HepG2 (cell line): Measurements from ENCODE around the gene TSHZ1. TPM values are rescaled to one million over a fixed set of nuclear protein-coding genes. Genes with fewer than 3 reads are reported as not detected.

ENCODE experiments used
- AHR ChIP-seq: IDR thresholded peaks from 2 replicates; pipeline ENCODE4 v1.6.1; 2018; ENCODE audit warnings: missing genetic modification reagents, missing compliant biosample characterization
- ASH2L ChIP-seq: fragments of 300-600, 200-600 bp; sonication (generic); IDR thresholded peaks from 2 replicates; pipeline ENCODE4 v1.7.0; 2017; ENCODE audit warnings: low read depth, mild to moderate bottlenecking, moderate library complexity, mixed read lengths, low read length; ENCODE audit not compliant: insufficient read length
- CBX5 ChIP-seq: sonication (generic); formaldehyde crosslinking; IDR thresholded peaks from 2 replicates; pipeline ENCODE4 v1.4.0; 2020; ENCODE audit warnings: missing genetic modification reagents, borderline replicate concordance
- CEBPZ ChIP-seq: IDR thresholded peaks from 2 replicates; pipeline ENCODE4 v1.6.1; 2012; ENCODE audit warnings: low read length, improper control_type of control experiment
- ERF ChIP-seq: IDR thresholded peaks from 2 replicates; pipeline ENCODE4 v1.6.1; 2018; ENCODE audit warnings: missing biosample characterization, missing genetic modification reagents
- GTF3A ChIP-seq: sonication (generic); formaldehyde crosslinking; conservative IDR thresholded peaks from 2 replicates; pipeline ENCODE4 v1.4.0; 2020; ENCODE audit warnings: mild to moderate bottlenecking, missing genetic modification reagents
- HBP1 ChIP-seq: IDR thresholded peaks from 2 replicates; pipeline ENCODE4 v1.6.1; 2016; ENCODE audit warnings: low read depth, control low read depth
- HCFC1 ChIP-seq: fragments of 150-350 bp; IDR thresholded peaks from 2 replicates; pipeline ENCODE4 v1.6.1; 2014; ENCODE audit warnings: low read depth, low read length
- HNRNPLL ChIP-seq: fragments of 200-400 bp; formaldehyde crosslinking; IDR thresholded peaks from 2 replicates; pipeline ENCODE4 v1.6.1; 2017; ENCODE audit warnings: mild to moderate bottlenecking, low read depth, low read length; ENCODE audit not compliant: poor library complexity, severe bottlenecking
- HOXA3 ChIP-seq: sonication (generic); formaldehyde crosslinking; IDR thresholded peaks from 2 replicates; pipeline ENCODE4 v1.5.0; 2020; ENCODE audit warnings: missing genetic modification reagents
- KAT8 ChIP-seq: IDR thresholded peaks from 2 replicates; pipeline ENCODE4 v1.6.1; 2016; ENCODE audit warnings: missing genetic modification reagents, missing compliant biosample characterization
- KMT2A ChIP-seq: sonication (generic); formaldehyde crosslinking; IDR thresholded peaks from 2 replicates; pipeline ENCODE4 v1.4.0; 2020; ENCODE audit warnings: missing genetic modification reagents
- MAZ ChIP-seq, 2 experiments: sonication (generic) in 1 of 2; formaldehyde crosslinking in 1 of 2; IDR thresholded peaks; 2 replicates each; pipeline versions ENCODE4 v1.5.0 to v1.6.1; 2012 to 2020; ENCODE audit warnings: low read depth in 2 of 2, mild to moderate bottlenecking in 2 of 2, borderline replicate concordance in 1 of 2, improper control_type of control experiment in 1 of 2, low read length in 1 of 2, missing genetic modification reagents in 1 of 2, moderate library complexity in 1 of 2
- ZBTB7B ChIP-seq: sonication (generic); formaldehyde crosslinking; IDR thresholded peaks from 2 replicates; pipeline ENCODE4 v1.4.0; 2020; ENCODE audit warnings: missing genetic modification reagents
- ZNF543 ChIP-seq: sonication (generic); formaldehyde crosslinking; IDR thresholded peaks from 2 replicates; pipeline ENCODE4 v1.4.0; 2020; ENCODE audit warnings: mild to moderate bottlenecking, missing genetic modification reagents
- ZNF549 ChIP-seq: sonication (generic); formaldehyde crosslinking; IDR thresholded peaks from 2 replicates; pipeline ENCODE4 v1.5.0; 2020; ENCODE audit warnings: missing genetic modification reagents
- ZNF816 ChIP-seq: sonication (generic); formaldehyde crosslinking; IDR thresholded peaks from 2 replicates; pipeline ENCODE4 v1.8.0; 2022; ENCODE audit warnings: missing genetic modification reagents, mild to moderate bottlenecking, borderline replicate concordance
- polyA plus RNA-seq, 8 experiments: library from polyadenylated mRNA; depleted of rRNA in 3 of 8; stranded (reverse) in 7 of 8; unstranded in 1 of 8; fragments of >200 nt; fragmentation: Illumina TruSeq in 4 of 8; extraction: Trizol in 4 of 8; gene quantifications; 2 replicates each; pipeline versions ENCODE4 v1.2.1 to v1.2.3, GENCODE V29; 2011 to 2016; ENCODE audit warnings: low read depth in 4 of 8, missing spikeins in 1 of 8, mixed read lengths in 1 of 8; ENCODE audit not compliant: insufficient read depth in 1 of 8
- total RNA-seq, 5 experiments: library from RNA; depleted of rRNA; stranded (reverse); fragments of >200 nt; fragmentation: Illumina TruSeq; extraction: Trizol; gene quantifications; 2 replicates each; pipeline ENCODE4 v1.2.3, GENCODE V29; 2016; ENCODE audit warnings: low read depth in 1 of 5
- TF ChIP-seq, protein P1 (sequence below): sonication (generic); formaldehyde crosslinking; IDR thresholded peaks from 2 replicates; pipeline ENCODE4 v1.4.0; 2020; ENCODE audit warnings: missing genetic modification reagents, borderline replicate concordance
- TF ChIP-seq, protein P2 (sequence below): sonication (generic); formaldehyde crosslinking; IDR thresholded peaks from 2 replicates; pipeline ENCODE4 v1.4.0; 2020; ENCODE audit warnings: missing genetic modification reagents
- TF ChIP-seq, protein P3 (sequence below): IDR thresholded peaks from 2 replicates; pipeline ENCODE4 v1.6.1; 2016; ENCODE audit warnings: mild to moderate bottlenecking

TSHZ1 gene
- total and polyA plus RNA-seq, 2 of the 13 experiments (the other 11 are each of a cell fraction or from before 2014, with no cell fraction given), result 2.5 to 2.7 TPM

DNA sequence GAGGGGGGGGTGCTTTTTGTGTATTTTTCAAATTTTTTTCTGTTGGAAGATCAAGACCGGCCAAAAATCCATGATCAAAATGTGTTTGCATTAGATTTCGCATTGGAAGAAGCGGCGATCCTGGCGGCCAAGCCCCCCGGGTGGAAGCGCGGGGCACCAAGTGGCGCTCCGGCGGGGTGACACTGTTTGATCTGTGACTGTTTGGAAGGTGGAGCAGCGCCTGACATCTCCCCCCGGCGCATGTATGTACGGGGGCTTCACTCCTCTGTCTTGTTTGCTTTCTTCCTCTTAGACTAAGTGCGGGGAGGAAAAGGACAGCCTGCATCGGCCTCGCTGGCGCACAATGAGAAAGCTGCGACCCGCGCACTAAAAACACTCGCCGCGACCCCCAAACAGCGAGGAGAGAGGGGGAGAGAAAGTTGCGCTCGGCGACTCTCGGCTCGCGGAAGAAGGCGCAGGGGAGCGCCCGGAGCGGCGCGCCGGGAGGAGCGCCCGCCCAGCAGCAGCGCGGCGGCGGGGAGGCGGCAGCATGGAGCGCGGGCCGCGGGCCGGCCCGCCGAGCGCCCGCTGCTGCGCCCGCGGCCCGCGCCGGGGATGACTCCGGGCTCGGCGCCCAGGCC, 515 bp downstream of the TSHZ1 start (continued):
- TF ChIP-seq CEBPZ (no peak), ZNF816 (CRISPR knock-in tag) (no peak), ASH2L (peak; percentile 9), CBX5 (no peak), ZNF543 (CRISPR knock-in tag) (no peak), GTF3A (CRISPR knock-in tag) (no peak), KAT8 (CRISPR knock-in tag) (no peak), HBP1 (CRISPR knock-in tag) (no peak), ZBTB7B (peak; percentile 74; the same call in 1 of the 2 replicates), ZNF549 (CRISPR knock-in tag) (no peak), HOXA3 (CRISPR knock-in tag) (no peak), HNRNPLL (peak; percentile 73), AHR (CRISPR knock-in tag) (0 out of 2 replicates have a peak, but pooled peaks have one; percentile 30), KMT2A (CRISPR knock-in tag) (0 out of 2 replicates have a peak, but pooled peaks have one; percentile 37), ERF (CRISPR knock-in tag) (0 out of 2 replicates have a peak, but pooled peaks have one; percentile 34), MAZ (IDR thresholded peaks at IDR 0.05; ENCODE audit: borderline replicate concordance, low read depth, low read length) (no peak), MAZ (CRISPR knock-in tag; IDR thresholded peaks at IDR 0.05; ENCODE audit: low read depth) (0 out of 2 replicates have a peak, but pooled peaks have one; percentile 14), HCFC1 (no peak)
- TF ChIP-seq, protein P1, sequence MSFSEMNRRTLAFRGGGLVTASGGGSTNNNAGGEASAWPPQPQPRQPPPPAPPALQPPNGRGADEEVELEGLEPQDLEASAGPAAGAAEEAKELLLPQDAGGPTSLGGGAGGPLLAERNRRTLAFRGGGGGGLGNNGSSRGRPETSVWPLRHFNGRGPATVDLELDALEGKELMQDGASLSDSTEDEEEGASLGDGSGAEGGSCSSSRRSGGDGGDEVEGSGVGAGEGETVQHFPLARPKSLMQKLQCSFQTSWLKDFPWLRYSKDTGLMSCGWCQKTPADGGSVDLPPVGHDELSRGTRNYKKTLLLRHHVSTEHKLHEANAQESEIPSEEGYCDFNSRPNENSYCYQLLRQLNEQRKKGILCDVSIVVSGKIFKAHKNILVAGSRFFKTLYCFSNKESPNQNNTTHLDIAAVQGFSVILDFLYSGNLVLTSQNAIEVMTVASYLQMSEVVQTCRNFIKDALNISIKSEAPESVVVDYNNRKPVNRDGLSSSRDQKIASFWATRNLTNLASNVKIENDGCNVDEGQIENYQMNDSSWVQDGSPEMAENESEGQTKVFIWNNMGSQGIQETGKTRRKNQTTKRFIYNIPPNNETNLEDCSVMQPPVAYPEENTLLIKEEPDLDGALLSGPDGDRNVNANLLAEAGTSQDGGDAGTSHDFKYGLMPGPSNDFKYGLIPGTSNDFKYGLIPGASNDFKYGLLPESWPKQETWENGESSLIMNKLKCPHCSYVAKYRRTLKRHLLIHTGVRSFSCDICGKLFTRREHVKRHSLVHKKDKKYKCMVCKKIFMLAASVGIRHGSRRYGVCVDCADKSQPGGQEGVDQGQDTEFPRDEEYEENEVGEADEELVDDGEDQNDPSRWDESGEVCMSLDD (CRISPR knock-in tag), result no peak
- TF ChIP-seq, protein P2, sequence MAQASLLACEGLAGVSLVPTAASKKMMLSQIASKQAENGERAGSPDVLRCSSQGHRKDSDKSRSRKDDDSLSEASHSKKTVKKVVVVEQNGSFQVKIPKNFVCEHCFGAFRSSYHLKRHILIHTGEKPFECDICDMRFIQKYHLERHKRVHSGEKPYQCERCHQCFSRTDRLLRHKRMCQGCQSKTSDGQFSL, result no peak; the same call in 1 of the 2 replicates
- TF ChIP-seq, protein P3, sequence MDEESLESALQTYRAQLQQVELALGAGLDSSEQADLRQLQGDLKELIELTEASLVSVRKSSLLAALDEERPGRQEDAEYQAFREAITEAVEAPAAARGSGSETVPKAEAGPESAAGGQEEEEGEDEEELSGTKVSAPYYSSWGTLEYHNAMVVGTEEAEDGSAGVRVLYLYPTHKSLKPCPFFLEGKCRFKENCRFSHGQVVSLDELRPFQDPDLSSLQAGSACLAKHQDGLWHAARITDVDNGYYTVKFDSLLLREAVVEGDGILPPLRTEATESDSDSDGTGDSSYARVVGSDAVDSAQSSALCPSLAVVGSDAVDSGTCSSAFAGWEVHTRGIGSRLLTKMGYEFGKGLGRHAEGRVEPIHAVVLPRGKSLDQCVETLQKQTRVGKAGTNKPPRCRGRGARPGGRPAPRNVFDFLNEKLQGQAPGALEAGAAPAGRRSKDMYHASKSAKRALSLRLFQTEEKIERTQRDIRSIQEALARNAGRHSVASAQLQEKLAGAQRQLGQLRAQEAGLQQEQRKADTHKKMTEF (CRISPR knock-in tag), result no peak
